Stimulated activated CD4-positive, alpha-beta T cell treated with anti-CD3 and anti-CD28 coated beads, Interleukin-1b, Interleukin-23, amount 100 ng/mL, for 48 hours (primary cell): ENCODE measurements around the gene HIPK3.
A peak's percentile ranks its signal among the peaks of the same experiment; 100 is the strongest.

Source experiments
- DNase-seq: peaks from one replicate; pipeline ENCODE4 v3.0.0-alpha.2; 2020

HIPK3 gene

DNA sequence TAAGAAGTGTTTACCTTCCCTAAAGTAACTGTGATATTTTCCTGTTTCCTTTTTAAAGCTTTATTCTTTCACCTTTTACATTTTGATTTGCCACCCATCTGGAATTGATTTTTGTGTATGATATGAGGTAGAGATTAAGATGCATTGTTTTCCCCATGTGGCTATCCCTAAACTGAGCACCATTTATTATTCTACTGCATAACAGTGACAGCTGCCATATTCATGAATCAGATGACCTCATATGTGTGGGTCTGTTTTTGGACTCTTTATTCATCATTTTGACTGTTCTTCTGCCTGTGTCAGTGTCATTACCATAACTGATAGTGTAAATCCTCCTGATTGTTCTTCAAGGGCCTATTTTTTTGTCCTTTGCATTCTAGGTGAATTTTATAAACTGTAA lies 50.8 kb downstream of the HIPK3 start:
- DNase-seq = no peak

DNA sequence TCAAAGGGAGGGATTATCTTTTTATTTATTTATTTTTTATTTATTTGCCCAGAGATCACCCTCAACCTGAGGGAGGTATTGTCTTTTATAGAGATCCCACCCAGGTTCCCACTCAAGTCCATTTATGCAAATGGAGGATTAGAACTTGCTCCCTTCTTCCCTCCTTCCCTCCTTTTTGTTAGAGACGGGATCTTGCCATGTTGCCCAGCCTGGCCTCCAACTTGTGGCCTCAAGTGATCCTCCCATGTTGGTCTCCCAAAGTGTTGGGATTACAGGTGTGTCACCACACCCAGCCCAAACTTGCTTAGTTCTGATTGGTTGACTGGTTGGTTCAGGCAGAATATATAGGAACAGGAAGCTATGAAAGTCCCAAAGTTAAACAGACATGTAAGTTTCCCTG lies 51.9 kb downstream of the HIPK3 start:
- no peak for DNase-seq

DNA sequence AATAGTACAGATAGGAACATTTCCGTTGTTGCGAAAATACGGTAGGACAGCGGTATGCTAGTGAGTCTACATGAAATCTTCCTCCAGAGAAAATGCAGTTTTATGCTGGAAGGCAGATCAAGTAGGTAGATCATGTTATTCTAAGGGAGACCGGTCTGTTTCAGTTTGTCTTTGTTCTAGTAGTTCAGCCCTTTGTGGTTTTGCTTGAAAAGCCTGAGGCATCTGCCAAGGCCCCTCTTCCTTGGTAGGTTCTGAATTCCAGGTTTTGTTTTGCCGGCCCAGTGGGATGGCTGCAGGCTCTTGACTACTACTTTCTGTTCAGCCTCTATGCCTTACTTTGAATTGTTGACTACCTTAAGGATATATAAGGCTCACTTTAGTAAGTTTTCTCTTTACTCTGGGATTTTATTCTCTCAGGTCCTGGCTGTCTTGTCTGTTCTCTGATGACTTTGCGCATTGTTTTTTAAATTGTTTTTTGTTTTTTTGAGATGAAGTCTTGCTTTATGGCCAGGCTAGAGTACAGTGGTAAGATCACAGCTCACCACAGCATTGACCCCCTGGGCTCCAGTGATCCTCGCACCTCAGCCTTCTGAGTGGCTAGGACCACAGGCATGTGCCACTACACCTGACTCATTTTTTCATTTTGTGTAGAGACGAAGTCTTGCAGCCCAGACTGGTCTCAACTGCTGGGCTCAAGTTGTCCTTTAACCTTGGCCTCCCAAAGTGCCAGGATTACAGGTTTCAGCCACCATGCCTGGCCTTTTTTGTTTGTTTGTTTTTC lies 53.7 kb downstream of the HIPK3 start:
- no peak for DNase-seq

DNA sequence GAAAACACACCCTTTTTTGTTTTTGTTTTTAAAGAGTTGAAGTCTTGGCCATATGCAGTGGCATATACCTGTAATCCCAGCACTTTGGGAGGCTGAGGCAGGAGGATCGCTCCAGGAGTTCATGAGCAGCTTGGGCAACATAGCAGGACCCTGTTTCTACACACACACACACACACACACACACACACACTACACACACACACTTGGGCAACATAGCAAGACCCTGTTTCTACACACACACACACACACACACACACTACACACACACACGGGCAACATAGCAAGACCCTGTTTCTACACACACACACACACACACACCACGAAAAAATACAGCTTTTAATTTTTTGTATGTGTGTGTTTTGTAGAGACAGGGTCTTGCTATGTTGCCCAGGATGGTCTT lies 54.5 kb downstream of the HIPK3 start:
- DNase-seq = no peak

DNA sequence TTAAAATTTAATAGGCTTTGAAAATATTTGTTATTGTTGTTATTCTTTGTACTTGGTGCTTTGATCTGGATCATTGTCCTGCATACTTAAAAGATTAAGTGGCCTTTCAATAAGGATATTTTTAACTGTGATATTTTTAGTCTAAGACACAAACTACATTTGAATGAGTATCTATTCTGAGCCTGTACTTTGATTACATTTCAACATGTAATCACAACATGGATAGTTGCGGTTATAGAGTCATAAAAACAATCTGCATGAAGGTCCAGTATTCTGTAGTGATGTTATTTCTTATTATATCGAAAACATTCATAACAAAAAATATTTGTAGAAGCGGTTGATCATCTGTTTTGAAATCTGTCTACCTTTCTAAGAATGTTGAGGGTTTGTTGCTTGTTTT lies 58.6 kb downstream of the HIPK3 start:
- no peak for DNase-seq

DNA sequence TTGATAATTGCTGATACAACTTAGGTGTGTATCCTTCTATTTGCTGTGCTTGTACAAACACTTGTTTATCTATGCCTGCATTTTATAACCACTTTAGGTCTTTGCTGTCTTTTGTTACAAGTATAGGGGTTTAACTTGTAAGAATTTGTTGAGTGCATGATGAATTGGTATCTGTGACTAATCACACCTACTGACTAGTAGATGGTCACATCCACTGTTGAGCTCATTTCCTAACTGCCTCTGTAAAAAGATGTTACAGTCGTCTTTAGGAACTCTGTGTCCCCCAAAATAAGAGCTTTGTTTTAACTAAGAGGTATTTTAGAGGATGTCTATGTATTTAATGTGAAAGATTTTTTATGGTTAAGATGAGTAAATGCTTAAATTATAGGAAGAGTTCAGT lies 60.5 kb downstream of the HIPK3 start:
- no peak for DNase-seq

DNA sequence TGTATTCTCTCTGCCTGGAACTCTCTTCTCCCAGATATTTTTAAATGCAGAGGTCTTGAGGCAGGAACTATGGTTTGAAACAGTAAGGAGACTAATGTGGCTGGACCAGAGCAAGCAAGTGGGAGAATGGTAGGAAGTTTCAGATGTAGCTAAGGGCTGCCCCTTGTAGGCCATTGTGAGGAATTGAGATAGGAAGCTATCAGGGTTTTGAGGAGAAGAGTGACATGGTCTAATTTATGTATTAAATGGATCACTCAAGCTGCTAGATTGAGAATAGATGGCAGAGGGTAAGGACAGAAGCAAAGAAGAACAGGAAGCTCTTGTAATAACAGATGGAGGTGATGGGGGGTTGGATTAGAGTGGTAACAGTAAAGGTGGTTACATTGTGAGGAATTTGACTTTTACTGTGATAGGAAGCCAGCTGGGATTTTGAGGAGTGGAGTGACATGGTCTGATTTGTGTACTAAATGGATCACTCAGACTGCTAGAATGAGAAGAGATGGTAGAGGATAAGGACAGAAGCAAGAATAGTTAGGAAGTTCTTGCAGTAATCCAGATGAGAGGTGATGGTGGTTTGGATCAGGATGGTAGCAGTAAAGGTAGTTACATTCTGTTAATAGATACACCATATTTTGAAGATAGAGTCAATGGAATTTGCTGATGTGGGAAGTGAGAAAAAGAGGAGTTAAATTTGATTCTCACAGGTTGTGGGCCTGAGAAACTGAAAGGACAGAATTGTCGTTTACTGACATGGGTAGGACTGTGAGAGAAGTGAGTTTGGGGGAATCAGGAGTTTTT lies 63.0 kb downstream of the HIPK3 start:
- no peak for DNase-seq

DNA sequence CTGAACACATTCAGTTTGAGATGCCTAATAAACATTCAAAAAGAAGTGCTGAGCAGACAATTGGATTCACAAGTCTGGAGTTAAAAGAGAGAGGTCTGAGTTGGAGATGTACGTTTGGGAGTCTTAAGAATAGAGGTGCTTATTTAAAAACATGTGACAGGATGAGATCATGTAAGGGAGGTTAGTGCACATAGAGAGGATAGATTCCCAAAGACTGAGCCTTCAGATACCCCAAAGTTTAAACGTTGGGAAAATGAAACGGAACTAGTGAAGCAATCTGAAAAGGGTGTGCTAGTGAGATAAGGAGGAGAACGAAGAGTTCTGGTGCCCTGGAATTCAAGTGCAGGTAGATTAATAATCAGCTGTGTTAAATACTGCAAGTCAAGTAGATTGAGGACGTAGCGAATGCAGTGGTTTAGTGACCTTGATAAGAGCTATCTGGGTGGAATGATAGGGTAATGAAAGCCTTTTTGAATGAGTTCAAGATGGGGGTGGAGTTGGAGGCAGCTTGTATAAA lies 63.7 kb downstream of the HIPK3 start:
- DNase-seq = no peak

DNA sequence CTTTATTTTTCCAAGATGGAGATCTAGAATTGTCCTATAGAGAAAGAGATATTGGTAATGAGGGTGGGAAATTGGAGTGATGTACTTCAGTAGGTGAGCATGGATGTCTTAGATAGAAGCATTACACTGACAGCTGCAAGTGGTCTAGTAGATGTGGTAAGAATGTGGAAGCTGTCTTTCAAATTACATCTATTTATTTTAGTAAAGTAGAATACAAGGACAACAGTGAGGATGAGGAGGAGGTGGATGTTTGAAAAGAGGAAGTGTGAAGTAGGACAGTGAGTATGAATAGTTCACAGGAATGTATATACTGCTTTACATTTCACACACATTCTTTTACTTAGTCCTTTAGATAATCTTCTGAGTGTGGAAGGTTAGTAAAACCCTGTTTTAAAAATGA lies 64.2 kb downstream of the HIPK3 start:
- DNase-seq = no peak

DNA sequence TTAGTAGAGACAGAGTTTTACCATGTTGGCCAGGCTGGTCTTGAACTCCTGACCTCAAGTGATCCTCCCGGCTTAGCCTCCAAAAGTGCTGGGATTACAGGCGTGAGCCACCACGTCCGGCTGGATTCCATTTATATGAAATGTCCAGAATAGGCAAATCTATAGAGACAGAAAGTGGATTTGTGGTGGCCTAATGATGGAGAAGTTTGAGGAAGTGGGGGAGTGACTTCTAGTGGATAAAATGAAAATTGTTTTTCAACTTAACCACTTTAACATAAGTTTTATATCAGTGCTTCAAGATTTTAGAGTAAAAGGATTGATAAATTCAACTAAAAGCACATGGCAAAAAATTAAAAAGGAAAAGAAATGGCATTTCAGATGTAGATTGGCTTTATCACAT lies 66.2 kb downstream of the HIPK3 start:
- DNase-seq = no peak

DNA sequence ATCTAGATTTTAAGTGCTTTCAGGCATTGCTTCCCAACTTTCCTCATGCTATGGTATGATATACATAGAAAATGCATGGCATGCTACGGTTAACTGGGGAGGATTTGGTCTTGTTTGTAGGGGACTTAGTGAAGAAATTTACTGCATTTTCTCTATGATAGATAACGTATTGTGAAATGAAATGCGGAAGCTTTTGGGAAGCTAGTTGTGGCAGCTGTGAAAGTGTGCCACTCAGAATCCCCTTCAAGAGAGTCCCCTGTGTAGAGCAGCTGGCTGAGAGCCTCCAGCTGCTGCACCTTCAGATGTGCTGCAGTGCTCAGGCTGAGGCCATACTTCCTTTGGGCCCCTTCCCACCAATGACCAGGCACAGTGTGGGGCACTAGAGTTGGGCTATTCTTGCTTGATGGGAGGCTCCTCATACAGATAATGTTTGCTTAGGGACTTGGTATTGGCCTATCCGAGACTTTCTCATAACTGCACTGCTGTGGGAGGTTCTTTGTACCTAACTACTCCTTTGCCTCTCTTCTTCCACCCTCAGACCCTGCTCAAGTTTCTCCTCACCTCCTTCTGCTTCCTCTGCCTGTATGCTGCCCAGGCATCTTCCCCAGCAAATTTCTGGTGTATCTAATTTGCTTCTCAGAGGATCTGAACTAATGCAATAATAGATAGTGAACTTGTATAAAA lies 67.3 kb downstream of the HIPK3 start:
- DNase-seq = no peak

DNA sequence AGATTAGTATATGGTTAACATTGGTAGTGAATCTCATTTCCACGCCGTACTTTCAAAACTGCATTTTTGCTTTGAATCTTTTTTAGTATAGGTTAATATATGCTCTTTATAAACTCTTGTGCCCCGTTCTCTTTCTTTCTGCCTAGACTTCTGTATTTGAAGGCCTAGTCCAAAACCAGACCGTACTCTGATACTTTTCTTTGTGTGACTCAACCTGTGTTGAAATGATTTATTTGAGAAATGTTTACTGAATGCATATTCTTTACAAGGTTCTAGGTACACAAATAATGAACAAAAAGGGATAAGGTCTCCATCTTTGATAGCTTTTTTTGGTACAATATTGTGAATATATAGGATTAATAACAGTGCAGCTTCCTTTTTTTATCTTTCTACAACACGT lies 68.3 kb downstream of the HIPK3 start:
- DNase-seq = no peak

DNA sequence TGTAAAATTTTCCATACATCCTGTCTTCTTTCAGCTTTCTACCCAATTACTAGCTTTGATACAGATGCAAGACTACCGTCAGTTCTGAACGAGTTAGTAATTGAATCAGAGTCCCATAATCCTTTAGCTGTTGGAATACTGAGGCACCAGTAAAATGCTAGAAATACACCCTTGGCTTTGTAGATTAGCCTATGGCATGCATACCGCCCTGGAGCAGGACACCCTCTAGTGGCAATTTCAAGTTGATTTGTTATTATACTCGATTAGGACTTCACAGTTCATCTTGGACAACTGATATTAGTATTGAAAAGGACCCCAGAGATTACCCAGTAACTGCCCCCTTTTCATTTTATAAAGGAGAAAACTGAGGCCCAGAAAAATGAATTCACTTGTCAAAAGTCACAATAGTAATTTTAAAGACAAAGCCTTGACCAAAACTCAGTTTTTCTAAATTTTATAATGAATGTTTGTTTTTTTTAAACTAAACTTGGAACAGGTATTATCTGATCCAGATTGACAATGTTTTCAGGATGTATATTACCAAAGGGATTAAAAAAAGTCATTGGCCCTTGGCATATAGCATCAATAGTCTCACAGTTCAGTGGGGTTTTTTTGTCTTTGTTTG lies 72.6 kb downstream of the HIPK3 start:
- peak; percentile 19 for DNase-seq

DNA sequence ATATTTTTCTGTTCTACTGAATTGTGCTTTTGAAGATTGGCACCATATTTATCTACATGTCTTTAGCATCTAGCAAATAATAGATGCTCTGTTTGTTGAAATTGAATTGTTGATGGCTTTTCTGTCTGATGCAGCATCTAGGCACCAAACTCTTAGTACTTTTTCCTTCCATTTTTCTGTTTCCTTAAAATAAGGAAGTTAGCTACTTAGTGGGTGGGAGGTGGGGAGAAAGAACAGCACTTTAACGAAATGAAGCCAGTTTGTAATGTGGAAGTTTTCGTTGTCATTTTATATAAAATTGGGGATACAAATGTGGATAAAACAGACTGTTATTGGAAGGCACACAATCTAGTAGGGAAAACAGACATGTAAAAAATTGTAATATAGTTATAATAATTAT lies 76.6 kb downstream of the HIPK3 start:
- no peak for DNase-seq

DNA sequence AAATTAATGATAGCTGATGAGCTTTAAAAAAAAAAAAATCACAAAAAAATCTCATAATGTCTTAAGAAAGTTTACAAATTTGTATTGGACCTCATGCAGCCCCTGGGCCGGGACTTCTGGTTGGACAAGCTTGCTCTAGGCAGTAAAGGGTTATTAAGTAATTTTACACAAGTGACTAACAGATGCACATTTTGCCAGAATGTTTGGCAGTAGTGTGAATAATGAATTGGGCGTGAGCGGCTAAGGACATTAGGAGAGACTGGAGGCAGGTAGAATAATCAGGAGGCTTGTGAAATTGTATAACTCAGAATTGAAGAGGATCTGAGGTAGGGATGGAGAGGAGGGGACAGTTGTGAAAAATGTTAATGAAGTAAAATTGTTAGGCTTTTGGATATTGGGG lies 77.4 kb downstream of the HIPK3 start:
- DNase-seq = no peak

DNA sequence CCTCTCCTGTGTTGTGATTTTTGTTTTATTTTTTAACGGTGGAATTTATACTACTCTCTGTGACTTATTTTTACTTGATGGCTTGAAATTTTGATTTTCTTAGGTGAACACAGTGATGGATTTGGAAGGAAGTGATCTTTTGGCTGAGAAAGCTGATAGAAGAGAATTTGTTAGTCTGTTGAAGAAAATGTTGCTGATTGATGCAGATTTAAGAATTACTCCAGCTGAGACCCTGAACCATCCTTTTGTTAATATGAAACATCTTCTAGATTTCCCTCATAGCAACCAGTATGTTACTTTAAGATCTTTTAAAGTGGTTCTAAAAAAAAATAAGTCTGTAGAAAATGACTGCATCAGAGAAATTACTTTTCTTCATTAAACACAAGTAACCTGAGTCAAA lies 82.1 kb downstream of the HIPK3 start:
- no peak for DNase-seq

DNA sequence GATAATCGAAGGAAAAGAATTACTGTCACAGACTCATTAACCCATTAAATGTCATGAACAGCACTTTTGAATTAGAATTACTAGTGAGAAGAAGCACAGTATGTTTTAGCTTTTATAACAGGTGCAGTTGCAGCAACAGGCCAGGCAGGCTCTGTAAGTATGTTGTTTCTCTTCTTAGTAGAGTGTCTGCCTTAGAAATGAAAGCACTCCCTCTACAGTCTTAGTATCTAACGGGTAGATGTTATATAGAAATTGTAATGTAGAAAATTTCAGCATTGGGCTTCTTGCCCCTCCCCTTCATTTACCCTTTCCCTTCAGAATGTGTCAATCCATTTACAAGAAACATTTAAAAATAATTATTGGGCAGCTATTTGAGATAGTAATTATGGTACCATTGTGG lies 87.4 kb downstream of the HIPK3 start:
- no peak for DNase-seq

DNA sequence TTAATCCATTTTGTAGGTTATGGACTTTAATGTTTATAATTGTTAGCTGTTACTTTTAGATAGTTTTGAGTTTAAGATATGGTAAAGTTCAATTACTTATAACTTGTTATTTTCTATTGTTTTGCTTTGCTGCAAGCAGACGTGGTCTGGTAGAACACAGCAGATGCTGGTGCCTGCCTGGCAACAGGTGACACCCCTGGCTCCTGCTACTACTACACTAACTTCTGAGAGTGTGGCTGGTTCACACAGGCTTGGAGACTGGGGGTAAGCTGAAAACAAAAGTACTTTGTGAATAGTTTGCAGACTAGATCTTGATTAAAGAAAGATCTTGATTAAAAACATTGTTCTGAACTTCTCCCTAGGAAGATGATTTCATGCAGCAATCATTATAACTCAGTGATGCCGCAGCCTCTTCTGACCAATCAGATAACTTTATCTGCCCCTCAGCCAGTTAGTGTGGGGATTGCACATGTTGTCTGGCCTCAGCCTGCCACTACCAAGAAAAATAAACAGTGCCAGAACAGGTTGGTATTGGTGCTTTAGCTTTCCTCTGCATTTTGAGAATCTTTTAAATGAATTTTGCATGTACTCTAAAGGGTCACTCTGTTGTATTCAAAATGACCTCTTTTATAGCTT lies 90.4 kb downstream of the HIPK3 start:
- DNase-seq = no peak

DNA sequence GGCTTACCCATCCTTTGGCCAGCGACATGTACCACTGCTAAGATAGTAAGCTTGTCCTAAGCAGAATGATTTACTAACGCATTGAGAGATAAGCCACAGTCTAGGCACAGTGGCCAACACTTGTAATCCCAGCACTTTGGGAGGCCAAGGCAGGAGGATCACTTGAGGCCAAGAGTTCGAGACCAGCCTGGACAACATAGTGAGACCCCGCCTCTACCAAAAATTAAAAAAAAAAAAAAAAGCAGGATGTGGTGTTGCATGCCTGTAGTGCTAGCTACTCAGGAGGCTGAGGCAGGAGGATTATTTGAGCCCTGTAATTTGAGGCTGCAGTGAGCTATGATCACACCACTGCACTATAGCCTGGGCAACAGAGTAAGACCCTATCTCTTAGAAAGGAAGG lies 93.1 kb downstream of the HIPK3 start:
- DNase-seq = no peak

DNA sequence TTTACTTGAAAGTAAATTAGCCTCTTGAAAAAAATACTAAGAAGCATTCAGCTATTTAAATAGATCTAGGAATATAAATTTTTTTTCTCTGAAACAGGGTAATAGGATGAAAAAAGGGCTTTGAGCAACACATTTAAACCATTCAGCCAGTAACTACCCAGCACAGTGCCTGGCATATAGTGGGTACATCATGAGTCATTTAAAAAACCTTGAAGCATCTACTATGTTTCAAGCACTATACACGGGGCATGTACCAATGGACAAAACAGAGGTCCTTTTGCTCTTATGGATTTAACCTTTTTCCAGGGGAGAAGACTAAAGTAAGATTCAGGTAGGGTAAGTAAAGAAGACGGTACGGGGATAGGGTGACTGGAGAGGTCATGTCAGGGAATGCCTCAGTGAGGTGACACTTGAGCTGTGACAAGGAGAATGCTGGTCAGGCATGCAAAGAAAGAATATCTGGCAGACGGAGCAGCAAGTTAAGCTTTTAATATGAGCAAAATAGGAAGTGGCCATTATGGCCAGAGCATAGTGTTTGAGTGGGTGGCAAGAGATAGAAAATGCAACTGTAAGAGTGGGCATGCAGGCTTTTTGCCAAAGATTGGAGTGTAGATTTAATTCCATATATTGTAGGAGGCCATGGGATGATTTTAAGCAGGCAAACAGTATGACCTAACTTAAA lies 101.1 kb downstream of the HIPK3 start:
- no peak for DNase-seq

DNA sequence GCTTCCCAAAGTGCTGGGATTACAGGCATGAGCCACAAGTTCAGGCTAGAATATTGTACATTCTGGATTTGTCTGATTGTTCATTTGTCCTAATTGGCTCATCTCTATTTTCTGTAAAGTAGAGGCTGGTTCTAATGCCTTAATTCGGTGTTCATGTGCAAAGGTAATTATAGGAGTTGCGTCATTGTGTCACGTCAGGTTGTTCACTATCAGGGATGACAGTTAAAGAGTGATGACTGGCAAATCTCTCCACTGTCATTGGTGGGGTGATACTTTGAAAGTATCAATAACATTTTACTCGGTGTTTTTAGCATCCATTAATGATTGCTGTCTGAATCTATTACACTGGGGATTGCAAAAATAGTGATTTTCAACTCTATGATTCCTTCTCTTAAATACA lies 103.5 kb downstream of the HIPK3 start:
- no peak for DNase-seq
